Heart right ventricle (tissue), 16 donors: ENCODE results near the gene DYSF. TPM values are rescaled to one million over a fixed set of nuclear protein-coding genes. Genes with fewer than 3 reads are reported as not detected.

Source experiments
- ATAC-seq, 8 donors: fragments of 200-7000 bp; cut with Tn5 transposase; one replicate each; pipeline ENCODE4 v1.9.1; 2020; ENCODE audit warnings: mild to moderate bottlenecking in 8 of 8, moderate library complexity in 8 of 8, moderate number of reproducible peaks in 1 of 8
- DNase-seq, 2 donors: peaks; one replicate each; pipeline ENCODE4 v3.0.0-alpha.2; 2020
- H3K27ac ChIP-seq, 10 donors: fragments of 200-600 bp; sonication (generic) in 2 of 10; one replicate each; pipeline versions ENCODE4 v1.5.0 to v1.8.0; 2020 to 2022; ENCODE audit warnings: mild to moderate bottlenecking in 3 of 10
- H3K27me3 ChIP-seq, 7 donors: fragments of 200-600 bp; one replicate each; pipeline ENCODE4 v1.8.0; 2021 to 2022; ENCODE audit warnings: mild to moderate bottlenecking in 2 of 7
- H3K36me3 ChIP-seq, 9 donors: fragments of 200-600 bp; sonication (generic) in 1 of 9; one replicate each; pipeline versions ENCODE4 v1.5.0 to v1.8.0; 2020 to 2022; ENCODE audit warnings: mild to moderate bottlenecking in 2 of 9
- H3K4me1 ChIP-seq, 9 donors: fragments of 200-600 bp; sonication (generic) in 1 of 9; one replicate each; pipeline versions ENCODE4 v1.5.0 to v1.8.0; 2020 to 2022; ENCODE audit warnings: mild to moderate bottlenecking in 4 of 9
- H3K4me3 ChIP-seq, 10 donors: fragments of 200-600 bp; sonication (generic) in 2 of 10; one replicate each; pipeline versions ENCODE4 v1.5.0 to v1.8.0; 2020 to 2022; ENCODE audit warnings: mild to moderate bottlenecking in 7 of 10, moderate library complexity in 2 of 10
- H3K9me3 ChIP-seq, 11 donors: fragments of 200-600 bp in 10 of 11; sonication (generic) in 2 of 11; one replicate each; pipeline versions ENCODE4 v1.5.0 to v1.8.0; 2013 to 2022; ENCODE audit warnings: mild to moderate bottlenecking in 2 of 11, control low read depth in 1 of 11, moderate library complexity in 1 of 11
- CTCF ChIP-seq, 9 donors: fragments of 200-600 bp; sonication (generic) in 2 of 9; IDR thresholded peaks; one replicate each; pipeline versions ENCODE4 v1.5.0 to v1.8.0; 2021 to 2022; ENCODE audit warnings: antibody characterized with exemption in 9 of 9, mild to moderate bottlenecking in 5 of 9, moderate library complexity in 1 of 9
- WGBS, 2 donors: extraction: QIAGEN DNeasy Blood & Tissue Kit; methylation state at CpG; one replicate each; pipeline ENCODE4 v1.1.7; 2013; ENCODE audit warnings: inconsistent platforms in 1 of 2; 5-methylcytosine and 5-hydroxymethylcytosine counted together
- intact Hi-C, 10 donors: fragments of 100-400 bp; cut with DNase I; formaldehyde crosslinking; loops; one replicate each; pipeline versions ENCODE4 v1.11.1 to v1.14.2; 2022
- polyA plus RNA-seq, 2 donors: library from polyadenylated mRNA; stranded (reverse); fragments of 200-250 nt; gene quantifications; one replicate each; pipeline ENCODE4 v1.2.3, GENCODE V29; 2013
- total RNA-seq, 10 donors: library from RNA; stranded (reverse); fragmentation: NEBNext Ultra II Directional in 3 of 10; extraction: Animal tissue kit (Norgen Biotek cat#: 25700) in 3 of 10; gene quantifications; one replicate each; pipeline versions ENCODE4 v1.2.1 to v1.2.4, GENCODE V29; 2021 to 2023
- donor health status: Arrhythmogenic right ventricular cardiomyopathy.
- donor health status: ischemic (EF 13 %, LVEDD 7.1; RV severe dilation, severe dysfunction).
- donor health status: healthy with polysubstance abuse.
- donor health status: DM: no; HTN: yes; CAD: no.
- donor health status: DM: no; HTN: no; CAD: no.
- donor health status: ischemic (EF 25% LVEDD 6.9; RV normal size, moderate dysfunction).
- donor health status: ischemic (EF 25% LVEDD 5.7; RV mildly dilated, moderate dysfunction).
- donor health status: healthy.
- donor health status: DM: yes; HTN: yes; CAD: no.
- donor health status: Ischemic cardiomyopathy.
- donor health status: ischemic (EF 35%, LVEDD 5.7; RV mildly dilated, moderate dysfunction).
- donor health status: nonischemic (EF 11% LVEDD 7.7; RV severe dilation, severe dysfunction).
- donor health status: DM: yes; HTN: yes; CAD: no.
- donor health status: PGD.
- donor health status: ischemic (EF 29% LVEDD 5.4; RV normal size, mild dysfunction).
- donor health status: nonischemic (EF 23%, LVEDD 6.1; RV moderate dilation, normal function).

The DYSF gene
- total and polyA plus RNA-seq, 12 donors: 20.6 to 100 (median 64.8) TPM

GRCh38 chr2:71611781-71612527 lies 158.6 kb downstream of the DYSF start:
- no peak for TF ChIP-seq CTCF (IDR thresholded peaks at IDR 0.05)
- Histone ChIP-seq H3K4me3 (no peak overlapping the region), H3K27me3 (no peaks in the 10 kb centered on the region), H3K4me1 (peaks cover 25 to 49% (median 38%) of the 10 kb centered on the region in 9 donors), H3K27ac (peak overlapping the region in 1 of 10 donors; percentile 6), H3K9me3 (no peaks in the 10 kb centered on the region), H3K36me3 (peaks cover 0 to 56% (median 0%) of the 10 kb centered on the region in 9 donors)
- ATAC-seq (no peak), DNase-seq (no peak)
- WGBS, 2 donors: 97 to 98% methylated on average over 15 of the region's 15 CpGs
- intact Hi-C loops: loop anchor here in 8 of 10 donors (2.0 to 10.0 kb wide), 7 partner anchors 73 to 535 kb away; partner anchors contain the start of gene CYP26B1 (in 3 of the 8)

GRCh38 chr2:71612581-71613402 lies 159.4 kb downstream of the DYSF start:
- H3K27ac ChIP-seq: peak overlapping the region in 4 of 10 donors; percentile 2 to 92 (median 66)
- H3K9me3 ChIP-seq: no peaks in the 10 kb centered on the region
- H3K4me3 ChIP-seq: no peak overlapping the region
- WGBS, 2 donors: 92 to 95% methylated on average over 17 of the region's 17 CpGs
- peaks cover 0 to 56% (median 0%) of the 10 kb centered on the region in 9 donors for H3K36me3 ChIP-seq
- intact Hi-C loops: loop anchor here in 8 of 10 donors (5.0 to 10.0 kb wide), 6 partner anchors 72 to 535 kb away; partner anchors contain the start of gene CYP26B1 (in 3 of the 8)
- H3K4me1 ChIP-seq: peaks cover 25 to 52% (median 41%) of the 10 kb centered on the region in 9 donors
- TF ChIP-seq CTCF (IDR thresholded peaks at IDR 0.05): no peak
- DNase-seq (no peak), ATAC-seq (no peak)
- H3K27me3 ChIP-seq: no peaks in the 10 kb centered on the region

- Histone ChIP-seq H3K9me3 (no peaks in the 10 kb centered on the region), H3K36me3 (peaks cover 0 to 56% (median 0%) of the 10 kb centered on the region in 9 donors), H3K27ac (peak overlapping the region in 7 of 10 donors; percentile 7 to 95 (median 91)), H3K4me1 (peaks cover 25 to 52% (median 39%) of the 10 kb centered on the region in 9 donors), H3K27me3 (no peaks in the 10 kb centered on the region), H3K4me3 (no peak overlapping the region)
- TF ChIP-seq CTCF (IDR thresholded peaks at IDR 0.05): no peak
- no peak for ATAC-seq
- intact Hi-C loops: loop anchor here in 8 of 10 donors (5.0 to 10.0 kb wide), 6 partner anchors 71 to 534 kb away; partner anchors contain the start of gene CYP26B1 (in 3 of the 8)
- WGBS, 2 donors: 93 to 98% methylated on average over 3 of the region's 3 CpGs
- no peak for DNase-seq
Observed at GRCh38 chr2:71613403-71613952, 160.1 kb downstream of the DYSF start.
